Right ventricle myocardium superior (tissue), 1 donor: ENCODE data around the gene CTSZ. TPM values are rescaled to one million over a fixed set of nuclear protein-coding genes. Genes with fewer than 3 reads are reported as not detected.

Experiments
- ATAC-seq: fragments of 200-7000 bp; cut with Tn5 transposase; one replicate; pipeline ENCODE4 v1.9.1; 2020; ENCODE audit warnings: mild to moderate bottlenecking; ENCODE audit not compliant: poor library complexity
- DNase-seq: peaks from one replicate; pipeline ENCODE4 v3.0.0-alpha.2; 2020
- intact Hi-C: fragments of 100-400 bp; cut with DNase I; formaldehyde crosslinking; loops from one replicate; pipeline ENCODE4 v1.11.2; 2022
- total RNA-seq: library from RNA; stranded (reverse); fragmentation: NEBNext Ultra II Directional; extraction: Animal tissue kit (Norgen Biotek cat#: 25700); gene quantifications from one replicate; pipeline ENCODE4 v1.2.1, GENCODE V29; 2021
- donor health status: DM: no; HTN: yes; CAD: no; lungs with severe emphysema.

Gene CTSZ
- total RNA-seq, 1 donor from 2014 or later = 133 TPM

DNA sequence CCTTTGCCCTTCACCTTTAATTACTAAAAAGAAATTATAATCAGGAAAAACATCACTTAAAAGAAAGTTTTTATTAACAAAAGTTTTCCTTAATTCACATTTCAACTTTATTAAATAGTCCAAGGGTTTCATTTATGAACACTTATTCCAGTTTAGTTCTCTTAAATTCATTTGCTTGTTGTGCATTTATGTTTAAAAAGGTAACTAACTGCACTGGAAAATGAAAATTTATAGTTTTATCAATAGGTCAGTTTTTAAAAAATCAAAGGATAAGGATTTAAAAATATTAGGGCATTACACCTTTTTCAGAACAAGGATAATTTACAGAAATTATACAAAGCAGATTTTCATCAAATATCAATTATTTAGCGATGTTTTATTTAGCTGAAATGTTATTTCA lies 26.0 kb upstream of the CTSZ start:
- DNase-seq (no peak), ATAC-seq (no peak)
- intact Hi-C loops = no loop called here

DNA sequence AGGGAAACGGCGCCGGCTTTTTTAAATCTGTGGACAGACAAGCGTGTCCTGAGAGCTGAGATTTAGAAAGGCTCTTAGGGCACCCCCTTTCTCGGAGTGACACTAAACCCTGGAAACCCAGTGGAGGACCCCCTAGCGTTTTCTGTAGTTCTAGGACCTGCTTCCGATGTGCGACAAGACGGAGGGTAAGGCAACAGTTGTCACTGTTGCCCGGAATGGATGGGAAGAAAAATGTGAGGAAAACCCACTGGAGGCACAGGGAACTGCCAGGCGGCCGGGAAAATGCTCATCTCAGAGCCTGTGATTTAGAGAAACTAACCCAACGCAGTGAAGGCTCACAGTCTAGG lies 25.6 kb upstream of the CTSZ start:
- ATAC-seq = peak; percentile 3
- intact Hi-C loops = no loop called here
- DNase-seq = no peak

DNA sequence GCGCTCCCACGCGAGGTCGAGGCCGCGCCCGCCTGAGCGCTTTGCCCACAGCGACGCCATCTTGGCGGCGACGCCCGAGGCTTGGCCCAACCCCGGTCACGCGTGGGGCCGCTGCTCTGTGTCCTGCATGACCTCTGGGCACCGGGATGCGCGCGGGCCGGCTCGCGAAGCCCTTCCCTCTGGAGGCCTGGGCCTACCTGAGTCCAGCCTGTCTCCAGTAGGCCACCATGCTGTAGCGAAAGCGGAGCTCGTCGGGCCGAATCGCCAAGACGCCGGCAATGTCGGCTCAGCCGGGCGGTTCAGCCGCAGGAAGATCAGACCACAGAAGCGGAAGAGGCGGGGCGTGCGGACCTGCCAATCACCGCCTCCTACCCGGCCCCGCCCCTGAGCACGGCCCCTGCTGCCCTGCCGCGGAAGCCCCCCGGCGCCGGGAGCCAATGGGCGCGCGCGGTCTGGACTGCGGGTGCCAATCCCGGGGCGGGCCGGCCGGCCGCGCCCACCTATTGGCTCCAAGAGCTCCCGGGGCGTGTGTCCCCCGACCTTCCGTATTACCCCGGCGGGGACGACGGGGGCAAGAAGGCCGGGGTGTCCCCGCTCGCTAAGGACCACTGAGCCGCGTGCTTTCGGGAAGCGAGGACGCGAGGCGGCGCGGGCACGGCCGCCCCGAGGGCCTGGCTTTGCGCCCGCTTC lies 25.1 kb upstream of the CTSZ start, which contains the start of gene ATP5F1E:
ATP5F1E (minus strand) TSS at position 313 of the 690 bp plus-strand sequence; CDS start at position 229, 84 bp downstream.
- intact Hi-C loops = no loop called here
- peak; percentile 98 for DNase-seq
- ATAC-seq = peak; percentile 100

DNA sequence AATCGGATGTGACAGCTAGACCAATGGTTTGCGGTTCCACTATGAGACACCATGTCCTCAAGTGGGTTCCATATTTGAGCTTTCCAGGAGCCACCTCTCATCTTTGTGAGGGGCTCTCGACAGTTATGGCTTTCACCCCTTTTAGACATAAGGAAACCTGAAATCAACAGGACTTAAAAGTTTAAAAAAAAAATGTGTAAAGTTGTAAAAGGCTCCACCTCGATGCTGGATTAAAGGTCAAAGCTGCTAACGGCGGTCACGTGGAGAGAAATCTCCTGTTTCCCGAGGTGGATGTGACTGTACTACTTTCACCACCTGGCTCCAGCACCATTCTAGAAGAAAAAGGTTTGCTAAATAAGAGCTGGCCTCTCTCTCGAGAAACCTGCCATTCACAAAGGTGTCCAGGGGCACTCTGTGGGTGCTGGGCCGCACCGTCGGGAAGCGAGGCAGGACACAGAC lies 24.5 kb upstream of the CTSZ start:
- ATAC-seq = no peak
- DNase-seq = no peak
- intact Hi-C loops = no loop called here

DNA sequence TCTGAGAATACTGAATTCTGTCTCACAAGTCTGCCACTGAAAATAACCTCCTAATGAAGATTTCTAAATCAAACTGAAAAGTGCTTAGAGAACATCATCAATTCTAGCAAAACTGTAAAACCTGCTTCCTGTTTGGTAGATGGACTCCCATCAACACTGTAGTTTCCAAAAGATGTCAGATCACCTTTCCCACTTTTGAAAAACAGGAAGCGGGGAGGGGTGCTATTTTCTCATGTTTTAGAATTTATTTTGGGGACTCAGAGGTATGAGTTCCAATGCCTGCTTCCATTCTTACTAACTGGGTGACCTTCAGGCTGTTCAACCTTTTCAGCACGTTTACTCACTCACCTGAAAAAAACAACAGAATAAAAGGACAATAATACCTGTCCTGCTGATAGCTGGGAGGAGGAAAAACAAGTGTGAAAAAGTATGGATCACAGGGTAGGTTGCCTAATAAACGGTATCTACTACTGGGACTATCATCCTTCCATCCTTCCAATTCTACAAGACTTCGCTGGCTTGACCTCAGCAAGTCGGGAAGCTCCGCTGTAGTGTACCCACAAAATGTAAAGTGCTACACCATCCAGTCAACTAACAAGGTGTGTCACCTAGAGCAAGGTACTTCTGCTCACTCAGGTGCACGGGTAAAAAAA lies 24.0 kb upstream of the CTSZ start:
- ATAC-seq (no peak), DNase-seq (no peak)
- intact Hi-C loops = no loop called here

DNA sequence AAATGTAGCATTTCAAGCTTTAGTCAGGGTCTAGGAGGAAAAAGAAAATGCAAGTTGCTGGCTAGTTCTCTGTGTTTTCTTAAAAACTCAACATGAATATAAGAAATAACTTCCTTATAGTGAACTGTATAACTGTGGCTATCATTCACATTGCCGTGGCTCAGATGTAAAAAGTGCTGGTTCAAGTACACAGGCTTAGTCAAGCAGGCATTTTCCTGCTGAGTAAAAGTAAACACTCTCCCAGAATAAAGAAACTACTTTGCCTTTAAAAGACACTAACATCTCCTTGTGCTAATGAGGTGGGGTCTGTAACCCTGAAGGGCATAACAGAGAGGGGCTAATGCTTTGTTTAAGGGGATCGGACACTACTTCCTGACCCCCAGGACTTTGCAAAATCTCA lies 21.8 kb upstream of the CTSZ start:
- no peak for ATAC-seq
- no peak for DNase-seq
- intact Hi-C loops = no loop called here

DNA sequence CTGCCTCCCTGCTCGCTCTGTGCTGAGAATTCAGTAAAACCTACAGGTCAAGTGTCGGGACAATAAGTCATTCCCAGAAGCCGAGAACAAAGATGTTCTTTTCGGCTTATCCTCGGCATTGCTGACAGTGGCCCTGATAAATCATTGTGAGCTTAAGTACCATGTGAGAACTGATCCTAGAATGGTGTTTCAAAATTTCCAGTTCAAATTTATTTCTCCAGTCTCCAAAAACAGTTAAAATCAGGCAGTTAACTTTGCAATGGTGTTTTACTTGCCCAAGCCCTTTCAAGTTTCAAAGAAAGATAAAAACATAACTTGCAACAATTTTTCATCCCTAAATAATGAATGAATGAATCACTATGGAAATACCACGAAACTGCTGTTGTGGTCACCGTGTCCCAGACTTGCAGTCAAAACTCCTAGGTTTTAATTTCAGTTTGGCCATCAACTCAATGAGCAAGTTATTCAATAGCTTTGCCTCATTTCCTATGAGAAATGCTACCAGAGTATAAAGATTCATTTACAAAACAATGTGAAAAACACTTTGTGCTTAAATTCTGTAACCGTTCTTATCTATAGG lies 20.8 kb upstream of the CTSZ start:
- DNase-seq (no peak), ATAC-seq (no peak)
- intact Hi-C loops = no loop called here

DNA sequence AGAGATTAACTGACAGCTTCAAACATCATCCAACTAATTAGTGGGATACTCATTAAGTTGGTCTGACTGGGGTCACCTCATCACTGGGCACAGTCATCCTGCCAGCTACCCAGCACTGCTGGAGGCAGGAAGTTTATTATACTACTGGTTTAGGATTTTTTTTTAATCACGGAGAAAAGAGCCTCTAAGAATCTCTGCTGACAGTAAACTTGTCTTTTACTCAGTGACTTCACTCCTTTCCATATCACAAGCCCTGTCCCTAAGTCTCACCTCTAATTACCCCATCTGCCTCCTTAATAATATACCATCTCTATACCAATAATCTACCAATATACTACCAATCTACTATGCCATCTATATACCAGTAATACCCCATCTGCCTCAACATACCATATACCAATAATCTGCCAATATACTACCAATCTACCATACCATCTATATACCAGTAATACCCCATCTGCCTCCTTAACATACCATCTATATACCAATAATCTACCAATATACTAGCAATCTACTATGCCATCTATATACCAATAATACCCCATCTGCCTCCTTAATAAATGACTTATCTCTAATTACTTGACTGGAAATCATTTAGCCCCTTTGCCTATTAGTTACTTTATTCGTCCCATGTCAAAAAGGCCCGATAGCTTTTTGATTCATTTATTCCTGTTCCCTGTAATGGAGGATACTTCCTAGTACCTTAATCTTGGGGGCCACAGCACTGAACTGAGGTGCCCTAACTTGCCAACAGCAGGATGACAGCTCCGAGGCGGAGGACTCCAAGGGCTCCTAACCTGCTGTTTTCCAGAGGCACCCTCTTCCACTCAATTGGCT lies 20.1 kb upstream of the CTSZ start:
- no peak for DNase-seq
- ATAC-seq = no peak
- intact Hi-C loops = no loop called here

DNA sequence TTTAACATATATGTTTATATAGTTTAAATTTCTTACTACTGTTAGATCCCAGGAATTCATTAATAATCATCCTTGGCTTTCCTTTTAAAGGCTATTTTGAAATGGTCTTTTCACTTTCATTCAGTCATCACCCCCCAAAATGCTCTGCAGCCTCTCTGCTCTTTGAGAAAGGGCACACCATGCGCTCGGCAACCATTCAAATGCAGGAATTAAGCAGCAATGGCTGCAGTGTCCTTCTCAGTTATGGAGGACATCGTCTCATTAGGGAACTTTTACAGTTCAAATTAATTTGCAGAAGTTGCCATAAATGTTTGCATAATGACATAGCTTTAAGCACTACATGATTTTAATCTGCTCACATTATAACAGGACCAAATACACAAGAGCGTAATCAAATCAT lies 18.5 kb upstream of the CTSZ start:
- DNase-seq = no peak
- ATAC-seq = no peak
- intact Hi-C loops = no loop called here

DNA sequence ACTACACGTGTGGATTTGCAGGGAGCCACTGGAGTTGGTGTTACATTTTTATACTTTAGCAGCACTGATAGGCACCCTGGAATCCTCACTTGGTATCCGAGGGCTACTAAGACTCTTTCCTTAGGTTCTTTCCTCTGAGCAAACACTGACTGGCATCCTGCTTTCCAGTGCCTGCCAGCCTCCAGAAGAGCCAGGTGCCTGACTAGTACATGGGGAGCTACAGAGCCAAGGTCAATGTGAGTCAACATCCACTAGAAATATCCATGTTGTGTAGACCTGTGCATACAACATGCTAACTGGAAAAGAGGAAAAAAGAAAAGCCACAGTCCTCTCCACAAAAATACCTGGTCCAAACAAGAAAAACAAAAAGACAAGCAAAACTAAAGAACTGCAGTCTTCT lies 18.0 kb upstream of the CTSZ start:
- DNase-seq (no peak), ATAC-seq (peak; percentile 42)
- intact Hi-C loops = no loop called here

DNA sequence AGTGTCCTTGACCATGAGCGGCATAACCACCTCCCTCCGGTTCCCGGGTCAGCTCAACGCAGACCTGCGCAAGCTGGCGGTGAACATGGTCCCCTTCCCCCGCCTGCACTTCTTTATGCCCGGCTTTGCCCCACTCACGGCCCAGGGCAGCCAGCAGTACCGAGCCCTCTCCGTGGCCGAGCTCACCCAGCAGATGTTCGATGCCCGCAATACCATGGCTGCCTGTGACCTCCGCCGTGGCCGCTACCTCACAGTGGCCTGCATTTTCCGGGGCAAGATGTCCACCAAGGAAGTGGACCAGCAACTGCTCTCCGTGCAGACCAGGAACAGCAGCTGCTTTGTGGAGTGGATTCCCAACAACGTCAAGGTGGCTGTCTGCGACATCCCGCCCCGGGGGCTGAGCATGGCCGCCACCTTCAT lies 17.1 kb upstream of the CTSZ start:
- ATAC-seq (peak; percentile 14), DNase-seq (no peak)
- intact Hi-C loops = no loop called here

DNA sequence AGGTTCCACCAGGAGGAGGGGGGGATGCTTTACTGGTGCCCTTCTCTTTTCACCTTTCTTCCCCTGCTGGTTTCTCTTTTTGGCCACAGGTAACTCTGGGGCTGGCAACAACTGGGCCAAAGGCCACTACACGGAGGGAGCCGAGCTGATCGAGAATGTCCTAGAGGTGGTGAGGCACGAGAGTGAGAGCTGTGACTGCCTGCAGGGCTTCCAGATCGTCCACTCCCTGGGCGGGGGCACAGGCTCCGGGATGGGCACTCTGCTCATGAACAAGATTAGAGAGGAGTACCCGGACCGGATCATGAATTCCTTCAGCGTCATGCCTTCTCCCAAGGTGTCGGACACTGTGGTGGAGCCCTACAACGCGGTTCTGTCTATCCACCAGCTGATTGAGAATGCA lies 16.6 kb upstream of the CTSZ start:
- ATAC-seq (no peak), DNase-seq (no peak)
- intact Hi-C loops = no loop called here

DNA sequence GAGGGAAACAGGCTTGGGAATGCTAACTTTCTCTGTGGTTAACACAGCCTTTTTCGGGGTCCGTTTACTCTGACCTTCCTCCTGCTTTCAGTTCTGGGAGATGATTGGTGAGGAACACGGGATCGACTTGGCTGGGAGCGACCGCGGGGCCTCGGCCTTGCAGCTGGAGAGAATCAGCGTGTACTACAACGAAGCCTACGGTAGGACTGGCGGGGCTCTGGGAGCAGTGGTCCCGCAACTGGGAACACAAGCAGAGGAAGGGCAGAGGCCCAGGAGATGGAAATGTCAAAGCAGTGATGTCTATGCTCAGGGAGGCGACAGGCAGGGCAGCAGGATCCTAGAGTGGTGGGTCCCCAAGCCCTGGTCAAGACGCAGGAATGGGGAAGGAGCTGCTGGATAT lies 15.7 kb upstream of the CTSZ start:
- intact Hi-C loops = no loop called here
- DNase-seq = no peak
- ATAC-seq = no peak

DNA sequence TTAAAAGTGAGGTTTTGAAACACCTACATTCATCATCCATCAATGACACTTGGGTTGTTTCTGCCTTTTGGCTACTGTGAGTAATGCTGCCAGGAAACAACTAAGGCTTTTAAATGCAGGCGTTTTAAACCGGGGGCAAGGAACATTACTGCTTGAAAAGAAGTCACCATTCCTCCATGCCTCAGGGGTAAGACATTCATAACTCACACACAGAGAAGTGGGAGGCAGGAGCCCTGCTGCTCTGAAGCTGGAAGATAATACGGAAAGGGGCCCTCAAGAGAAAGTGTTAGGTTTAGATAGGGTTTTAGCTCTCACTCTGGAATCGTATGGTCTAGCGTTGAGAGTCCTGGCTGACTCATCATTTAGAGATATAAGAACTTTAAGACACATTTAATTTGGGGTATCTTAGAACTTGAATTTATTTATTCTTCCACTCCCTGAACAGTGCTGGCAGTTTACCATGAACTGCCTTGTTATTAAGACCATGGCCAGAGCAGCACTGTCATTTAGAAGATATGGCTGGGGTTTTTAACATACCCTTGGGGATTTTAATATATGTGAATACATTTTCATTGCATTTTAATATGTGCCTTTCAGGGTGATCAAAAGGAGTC lies 14.0 kb upstream of the CTSZ start:
- no peak for ATAC-seq
- intact Hi-C loops = no loop called here
- DNase-seq = no peak

DNA sequence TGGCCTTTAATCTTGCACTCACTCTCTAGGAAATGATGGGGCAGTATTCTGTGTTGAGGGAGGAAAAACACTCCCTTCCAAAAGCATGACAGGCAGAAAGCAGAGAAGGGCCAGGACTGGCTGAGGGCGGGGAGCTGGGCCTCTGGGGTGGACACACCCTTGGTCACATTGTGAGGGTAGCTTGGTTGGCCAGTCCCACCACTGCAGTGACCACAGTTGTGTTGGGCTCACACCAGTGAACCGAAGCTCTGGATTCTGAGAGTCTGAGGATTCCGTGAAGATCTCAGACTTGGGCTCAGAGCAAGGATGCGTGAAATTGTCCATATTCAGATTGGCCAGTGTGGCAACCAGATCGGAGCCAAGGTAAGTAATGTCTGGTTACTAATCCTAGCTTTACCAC lies 12.2 kb upstream of the CTSZ start, which contains the start of gene TUBB1:
TUBB1 (plus strand) TSS at position 213 of the 400 bp plus-strand sequence; CDS start at position 307, 94 bp downstream.
- intact Hi-C loops = no loop called here
- no peak for DNase-seq
- ATAC-seq = no peak

DNA sequence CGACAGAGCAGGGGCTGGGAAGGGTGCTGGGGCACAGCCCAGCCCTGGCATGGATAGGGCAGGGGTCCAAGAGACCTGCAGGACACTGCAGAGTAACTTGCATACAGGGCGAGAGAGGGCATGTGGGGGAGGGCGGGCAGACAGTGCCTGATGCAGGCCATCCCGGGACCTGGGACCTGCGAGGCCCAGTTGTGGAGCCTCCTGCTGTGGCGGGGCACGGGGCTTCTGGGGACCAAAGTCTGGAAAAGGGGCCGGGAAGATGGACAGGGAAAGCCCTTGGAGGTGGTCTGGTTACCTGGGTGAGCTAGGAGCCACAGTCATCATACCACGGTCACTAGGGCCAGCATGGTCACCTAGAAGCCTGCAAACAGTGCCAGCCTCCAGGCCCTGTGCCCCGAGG lies 11.8 kb upstream of the CTSZ start:
- ATAC-seq (no peak), DNase-seq (no peak)
- intact Hi-C loops = no loop called here

DNA sequence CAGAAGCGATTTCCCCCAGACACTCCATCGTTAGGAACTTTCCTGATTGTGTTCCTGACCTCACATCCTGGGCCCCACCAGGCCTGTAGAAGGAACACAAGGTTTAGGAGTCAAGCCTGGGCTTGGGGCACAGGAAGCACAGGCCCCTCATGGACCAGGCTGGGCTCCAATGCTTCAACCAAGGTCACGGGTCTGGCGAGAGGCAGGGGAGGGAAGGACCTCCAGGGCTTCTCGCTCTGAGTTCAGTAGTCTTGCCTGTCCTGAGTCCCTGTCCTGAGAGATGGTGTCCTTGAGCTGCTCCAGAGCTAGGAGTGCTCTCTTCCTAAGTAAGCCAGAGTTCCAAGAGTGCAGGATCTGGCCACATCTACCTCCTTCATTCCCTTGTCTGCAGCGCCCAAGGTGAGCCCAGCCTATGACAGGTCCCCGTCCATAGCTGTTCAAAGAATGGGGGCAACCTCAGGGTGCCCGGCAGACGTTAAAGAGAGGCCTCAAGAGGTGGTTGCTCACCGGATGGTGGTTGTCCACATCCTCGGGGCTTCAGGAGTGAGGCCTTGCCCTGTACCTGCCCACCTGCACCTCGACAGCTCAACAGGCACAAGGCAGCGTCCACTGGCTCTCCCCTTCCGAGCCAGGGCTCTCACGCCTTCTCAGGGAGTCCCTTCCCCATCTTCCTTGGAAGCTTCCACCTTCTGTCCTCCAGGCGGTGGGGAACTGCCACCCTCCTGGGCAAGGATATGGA lies 10.6 kb upstream of the CTSZ start:
- DNase-seq (no peak), ATAC-seq (peak; percentile 8)
- intact Hi-C loops = no loop called here

DNA sequence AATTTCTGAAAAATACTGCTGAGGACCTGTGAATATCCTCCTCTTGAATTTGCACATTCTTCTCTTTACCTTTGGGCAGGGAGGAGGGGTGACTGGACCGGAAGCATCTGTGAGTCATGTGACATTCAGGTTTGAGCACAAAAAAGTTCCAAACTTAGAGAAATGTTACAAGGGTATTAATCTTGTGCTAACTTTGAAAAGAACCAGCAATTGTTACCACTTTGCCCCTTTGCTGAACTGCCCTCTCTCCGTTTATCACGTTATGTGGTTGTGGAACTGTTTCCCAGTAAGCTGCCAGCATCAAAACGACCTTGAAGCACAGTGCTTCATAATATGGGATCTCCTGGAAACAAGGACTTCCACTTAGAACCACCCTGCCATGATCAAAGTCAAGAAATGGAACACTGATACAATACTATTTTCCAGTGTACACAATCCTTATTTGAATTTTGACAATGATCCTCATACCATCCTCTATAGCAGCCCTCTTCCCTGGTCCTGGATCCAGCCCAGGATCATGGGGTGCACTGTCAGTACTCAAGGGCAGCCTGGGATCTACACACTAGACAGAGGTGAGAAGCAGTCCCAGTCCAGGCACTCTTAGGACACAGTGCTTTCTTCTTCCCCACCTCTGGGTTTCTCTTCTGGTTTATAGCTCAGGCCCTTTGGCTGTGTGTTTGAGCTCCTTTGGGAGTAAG lies 9.9 kb upstream of the CTSZ start:
- intact Hi-C loops = no loop called here
- ATAC-seq (peak; percentile 61), DNase-seq (no peak)
